Measurements from ENCODE around the gene ZNF469.

The ZNF469 gene

DNA sequence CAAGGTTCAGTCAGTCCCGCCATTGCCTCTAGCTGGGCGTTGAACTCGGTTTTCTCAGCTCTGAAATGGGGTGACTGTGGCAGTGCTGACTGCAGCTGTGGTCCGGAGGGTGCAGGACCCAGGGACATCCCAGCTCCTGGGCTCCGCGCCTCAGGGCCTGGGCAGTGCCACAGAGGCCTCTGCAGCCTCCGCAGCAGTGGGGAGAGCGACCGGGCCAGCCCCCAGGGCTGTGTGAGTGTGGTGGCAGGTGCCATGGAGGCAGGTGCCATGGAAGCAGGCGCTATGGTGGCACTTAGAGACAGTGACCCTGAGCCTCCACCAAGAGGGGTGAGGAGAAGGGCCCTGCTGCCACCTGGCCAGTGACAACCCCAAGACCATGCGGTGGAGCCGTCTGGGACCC is 30.9 kb downstream of the ZNF469 start:
- DNase-seq, result no peak

GRCh38 chr16:88414521-88415380 is 32.0 kb downstream of the ZNF469 start:
- DNase-seq, result no peak

DNA sequence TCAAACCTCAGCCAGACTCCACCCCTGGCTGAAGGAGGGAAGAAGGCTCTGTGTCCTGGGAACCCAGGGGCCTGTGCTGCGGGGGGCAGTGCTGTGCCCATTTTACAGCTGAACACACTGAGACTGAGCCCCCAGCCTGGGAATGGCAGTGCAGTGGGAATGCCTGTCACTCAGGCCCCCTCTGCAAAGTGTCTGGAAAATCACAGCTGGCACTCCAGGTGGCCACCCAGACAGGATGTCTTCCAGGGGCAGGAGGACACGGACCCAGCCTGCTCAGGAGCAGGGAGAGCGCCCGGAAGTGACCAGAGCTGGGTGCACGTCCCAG is 32.6 kb downstream of the ZNF469 start:
- no peak for DNase-seq

DNA sequence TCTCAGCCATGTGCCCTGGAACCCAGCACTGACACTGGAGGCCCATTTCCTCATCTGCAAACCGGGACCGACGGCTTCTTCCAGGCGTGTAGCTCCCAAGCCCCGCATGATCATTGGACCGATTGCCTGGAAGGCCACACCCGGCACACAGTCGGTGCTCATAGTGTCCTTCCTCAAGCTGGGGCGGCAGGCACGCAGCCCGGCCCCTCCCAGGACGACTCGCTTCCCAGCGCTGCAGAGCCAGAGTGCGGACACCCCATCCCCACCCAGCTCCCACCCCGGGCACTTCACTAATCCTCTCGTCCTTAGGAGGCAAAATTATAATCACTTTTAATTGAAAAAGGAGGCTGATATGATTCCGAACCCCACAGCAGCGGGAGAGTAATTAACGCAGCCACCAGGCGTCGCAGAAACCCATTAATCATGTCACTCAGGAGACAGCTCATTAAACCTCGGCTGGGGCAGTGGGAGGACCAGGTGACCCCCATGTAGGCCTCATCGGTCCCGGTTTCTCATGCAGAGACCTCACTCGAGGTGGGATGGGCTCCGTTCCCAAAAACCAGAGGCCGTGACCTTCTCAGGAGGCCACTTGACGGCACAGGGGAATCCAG is 33.1 kb downstream of the ZNF469 start:
- DNase-seq, result no peak

DNA sequence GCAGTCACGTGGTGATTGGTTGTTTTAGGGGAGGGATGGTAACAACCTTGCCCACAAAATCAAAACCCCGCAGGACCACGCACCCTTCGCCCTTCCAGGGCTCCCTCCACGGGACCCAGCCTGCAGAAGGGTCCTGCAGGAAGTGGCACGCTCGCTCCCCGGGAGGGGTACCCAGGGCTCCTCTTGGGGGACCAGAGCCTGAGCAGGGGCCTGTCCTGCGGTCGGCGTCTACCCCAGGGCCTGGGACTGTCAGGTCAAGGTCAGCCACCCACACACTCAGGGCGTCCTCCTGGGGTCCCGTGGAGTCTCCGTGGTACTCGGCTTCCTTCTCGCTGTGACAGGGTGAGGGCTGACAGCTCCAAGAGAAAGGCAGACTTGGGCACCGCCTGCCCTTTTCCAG is 33.9 kb downstream of the ZNF469 start:
- DNase-seq, result no peak

DNA sequence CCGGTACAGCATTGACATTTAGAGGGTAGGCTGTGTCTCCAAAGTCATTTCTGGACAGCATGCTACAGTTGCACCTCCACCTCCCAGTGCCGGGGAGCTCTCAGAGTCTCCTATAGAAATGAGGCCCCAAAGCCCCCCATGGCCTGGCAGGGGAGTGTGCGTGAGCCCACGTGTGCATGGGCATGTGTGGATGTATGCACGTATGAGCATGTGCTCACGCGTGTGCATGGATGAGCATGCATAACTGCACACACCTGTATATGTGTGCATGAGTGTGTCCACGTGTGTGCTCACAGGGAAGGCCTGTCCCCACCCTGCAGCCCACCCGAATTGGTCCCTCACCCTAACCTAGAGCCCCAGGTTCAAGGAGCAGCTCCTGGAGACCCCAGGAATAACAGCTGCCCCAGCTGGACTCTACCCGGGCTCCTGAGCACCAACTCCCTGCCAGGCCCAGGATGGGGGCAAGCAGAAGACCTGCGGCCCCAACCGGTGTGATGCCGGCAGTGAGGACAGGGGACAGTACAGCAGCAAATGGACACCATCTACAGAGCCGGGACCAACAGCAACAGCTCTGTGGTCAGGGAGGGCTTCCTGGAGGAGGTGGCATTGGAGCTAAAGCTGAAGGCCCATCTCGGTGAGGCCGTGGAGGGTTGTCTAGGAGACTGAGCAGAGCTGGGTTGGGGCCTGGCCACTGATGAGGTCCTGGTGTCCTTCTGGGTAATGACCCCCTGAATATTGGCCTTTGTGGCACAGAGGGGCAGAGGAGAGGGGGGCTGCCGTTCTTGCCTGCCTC is 35.1 kb downstream of the ZNF469 start:
- DNase-seq, result no peak

GRCh38 chr16:88418869-88419268 is 36.1 kb downstream of the ZNF469 start:
- no peak for DNase-seq

DNA sequence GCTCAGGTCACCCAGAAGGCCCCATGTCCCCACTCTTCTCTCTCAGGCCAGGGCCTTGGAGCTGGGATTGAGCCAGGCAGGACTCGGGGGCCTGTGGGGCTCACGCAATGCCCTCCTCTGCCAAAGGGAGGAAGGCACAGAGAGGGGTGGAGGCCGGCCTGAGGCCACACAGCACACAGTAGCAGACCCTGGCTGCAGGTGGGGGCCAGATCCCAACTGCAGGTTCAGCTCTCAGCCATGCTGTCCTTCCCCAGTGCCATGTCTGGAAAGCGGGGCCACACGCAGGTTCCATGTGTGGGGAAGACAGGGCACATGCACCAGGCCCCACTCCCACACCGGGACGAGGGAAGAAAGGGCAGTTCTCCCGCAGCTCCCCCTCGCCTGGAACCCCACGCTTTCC is 37.0 kb downstream of the ZNF469 start:
- DNase-seq, result no peak

DNA sequence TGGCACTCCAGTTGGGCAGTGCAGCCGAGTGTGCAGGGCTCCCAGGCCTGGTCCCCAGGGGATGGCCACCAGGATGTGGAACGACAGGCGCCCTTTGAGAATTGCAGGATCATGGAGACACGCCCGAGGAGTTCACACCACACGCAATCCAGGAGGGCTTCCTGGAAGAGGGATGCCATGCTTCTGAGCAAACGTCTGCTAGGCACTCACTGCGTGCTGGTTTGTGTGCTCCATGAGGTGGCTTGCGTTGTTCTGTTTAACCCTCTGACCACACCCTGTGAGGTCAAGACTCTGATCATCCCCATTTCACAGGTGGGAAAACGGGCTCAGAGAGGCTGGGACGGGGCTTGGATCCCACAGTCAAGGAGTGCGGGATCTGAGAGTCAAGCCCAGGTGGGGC is 37.7 kb downstream of the ZNF469 start:
- no peak for DNase-seq

- no peak for DNase-seq
These were observed 38.5 kb downstream of the ZNF469 start for GRCh38 chr16:88421301-88421700.

DNA sequence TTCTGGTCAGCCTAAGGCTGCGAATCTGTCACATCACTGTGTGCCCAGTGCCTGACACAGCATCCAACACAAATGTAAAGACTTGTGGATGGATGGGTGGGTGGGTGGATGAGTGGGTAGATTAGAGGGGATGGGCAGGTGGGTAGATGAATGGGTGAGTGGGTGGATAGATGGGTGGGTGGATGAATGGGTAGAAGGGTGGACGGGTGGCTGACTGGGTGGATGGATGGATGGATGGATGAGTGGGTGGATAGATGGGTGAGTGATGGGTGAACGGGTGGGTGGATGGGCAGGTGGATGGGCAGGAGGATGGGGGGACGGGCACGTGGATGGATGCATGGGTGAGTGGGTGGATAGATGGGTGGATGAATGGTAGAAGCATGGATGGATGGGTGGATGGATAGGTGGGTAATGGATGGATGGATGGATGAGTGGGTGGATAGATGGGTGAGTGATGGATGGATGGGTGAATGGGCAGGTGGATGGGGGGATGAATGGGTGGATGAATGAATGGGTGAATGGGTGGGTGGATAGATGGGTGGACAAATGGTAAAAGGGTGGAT is 39.2 kb downstream of the ZNF469 start:
- no peak for DNase-seq

- no peak for DNase-seq
These were observed 40.1 kb downstream of the ZNF469 start for GRCh38 chr16:88422733-88423447.

GRCh38 chr16:88423448-88423850 is 40.7 kb downstream of the ZNF469 start:
- no peak for DNase-seq

DNA sequence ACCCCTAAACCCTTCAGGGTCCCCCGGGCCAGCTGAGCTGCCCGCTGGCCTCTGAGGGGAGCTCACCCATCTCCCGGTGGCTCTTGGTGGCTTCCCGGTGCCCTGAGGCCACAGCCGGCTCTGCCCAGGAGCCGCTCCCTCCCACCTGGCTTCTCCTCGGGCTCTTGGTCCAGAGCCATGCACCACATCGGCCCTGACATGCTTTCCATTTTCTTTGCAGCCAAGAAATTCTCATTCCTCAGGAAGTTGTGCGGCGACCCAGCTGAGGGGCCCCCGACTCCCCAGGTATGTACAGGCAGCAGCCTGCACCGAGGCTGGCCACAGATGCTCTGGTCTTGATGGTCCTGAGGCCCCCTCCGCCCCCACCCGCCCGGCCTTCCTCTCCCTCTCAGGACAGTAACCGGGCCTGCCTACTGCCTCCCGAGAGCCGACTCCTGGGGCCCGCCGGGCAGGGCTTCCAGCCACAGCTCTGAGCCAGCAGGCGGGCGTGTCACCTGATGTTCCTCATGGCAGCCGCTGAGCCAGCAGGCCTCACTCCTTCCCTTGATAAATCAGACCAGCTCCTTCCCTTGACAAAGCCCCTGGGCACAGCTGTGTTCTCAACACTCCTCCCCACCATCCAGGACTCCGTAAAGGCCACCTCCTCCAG is 42.0 kb downstream of the ZNF469 start:
- no peak for DNase-seq

- no peak for DNase-seq
These were observed 43.3 kb downstream of the ZNF469 start for GRCh38 chr16:88426018-88426417.

DNA sequence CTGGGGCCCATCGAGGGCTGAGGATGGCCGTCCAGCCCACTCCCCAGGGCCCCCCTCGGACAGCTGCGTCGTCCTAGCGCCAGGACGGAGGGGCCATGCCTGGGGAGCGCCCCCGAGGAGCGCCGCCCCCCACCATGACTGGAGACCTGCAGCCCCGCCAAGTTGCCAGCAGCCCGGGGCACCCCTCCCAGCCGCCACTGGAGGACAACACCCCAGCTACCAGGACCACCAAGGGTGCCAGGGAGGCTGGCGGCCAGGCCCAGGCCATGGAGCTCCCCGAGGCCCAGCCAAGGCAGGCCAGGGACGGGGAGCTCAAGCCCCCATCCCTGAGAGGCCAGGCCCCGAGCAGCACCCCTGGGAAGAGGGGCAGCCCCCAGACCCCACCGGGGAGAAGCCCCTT is 44.6 kb downstream of the ZNF469 start:
- no peak for DNase-seq

DNA sequence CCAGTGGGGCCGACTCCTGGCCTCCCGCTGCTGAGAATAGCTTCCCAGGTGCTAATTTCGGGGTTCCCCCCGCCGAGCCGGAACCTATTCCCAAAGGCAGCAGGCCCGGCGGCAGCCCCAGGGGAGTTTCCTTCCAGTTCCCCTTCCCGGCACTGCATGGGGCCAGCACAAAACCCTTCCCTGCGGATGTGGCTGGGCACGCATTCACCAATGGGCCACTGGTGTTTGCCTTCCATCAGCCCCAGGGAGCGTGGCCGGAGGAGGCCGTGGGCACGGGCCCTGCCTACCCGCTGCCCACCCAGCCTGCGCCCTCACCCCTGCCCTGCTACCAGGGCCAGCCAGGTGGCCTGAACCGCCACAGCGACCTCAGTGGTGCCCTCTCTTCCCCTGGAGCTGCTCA is 45.4 kb downstream of the ZNF469 start:
- DNase-seq, result no peak

GRCh38 chr16:88428616-88429386 is 46.0 kb downstream of the ZNF469 start:
- no peak for DNase-seq

DNA sequence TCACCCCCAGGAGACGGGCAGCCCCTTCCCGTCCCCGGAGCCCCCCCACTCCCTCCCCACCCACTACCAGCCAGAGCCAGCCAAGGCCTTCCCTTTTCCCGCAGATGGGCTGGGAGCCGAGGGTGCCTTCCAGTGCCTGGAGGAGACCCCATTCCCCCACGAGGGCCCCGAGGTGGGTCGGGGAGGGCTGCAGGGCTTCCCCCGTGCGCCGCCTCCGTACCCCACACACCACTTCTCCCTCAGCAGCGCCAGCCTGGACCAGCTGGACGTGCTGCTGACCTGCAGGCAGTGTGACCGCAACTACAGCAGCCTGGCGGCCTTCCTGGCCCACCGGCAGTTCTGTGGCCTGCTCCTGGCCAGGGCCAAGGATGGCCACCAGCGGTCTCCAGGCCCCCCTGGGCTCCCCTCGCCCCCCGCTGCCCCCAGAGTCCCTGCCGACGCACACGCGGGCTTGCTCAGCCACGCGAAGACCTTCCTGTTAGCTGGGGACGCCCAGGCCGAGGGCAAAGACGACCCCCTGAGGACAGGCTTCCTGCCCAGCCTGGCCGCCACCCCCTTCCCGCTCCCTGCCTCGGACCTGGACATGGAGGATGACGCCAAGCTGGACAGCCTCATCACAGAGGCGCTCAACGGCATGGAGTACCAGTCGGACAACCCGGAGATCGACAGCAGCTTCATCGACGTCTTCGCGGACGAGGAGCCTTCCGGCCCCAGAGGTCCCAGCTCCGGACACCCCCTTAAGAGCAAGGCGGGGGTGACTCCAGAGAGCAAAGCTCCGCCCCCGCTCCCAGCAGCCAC is 46.8 kb downstream of the ZNF469 start:
- no peak for DNase-seq

DNA sequence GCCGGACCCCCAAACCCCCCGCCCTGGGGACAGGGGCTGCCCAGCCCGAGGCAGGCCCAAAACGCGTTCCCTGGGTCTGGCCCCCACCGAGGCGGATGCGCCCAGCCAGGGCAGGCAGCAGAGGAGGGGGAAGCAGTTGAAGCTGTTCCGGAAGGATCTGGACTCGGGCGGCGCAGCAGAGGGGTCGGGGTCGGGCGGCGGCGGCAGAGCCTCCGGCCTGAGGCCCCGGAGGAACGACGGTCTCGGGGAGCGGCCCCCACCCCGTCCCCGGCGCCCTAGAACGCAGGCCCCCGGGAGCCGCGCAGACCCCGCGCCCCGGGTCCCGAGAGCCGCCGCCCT is 47.4 kb downstream of the ZNF469 start:
- DNase-seq, result no peak

Data from NCI-H2029 (cell line).